HL-60 (cell line): ENCODE data around the gene CD151.

Experiments
- CTCF ChIP-seq: IDR thresholded peaks from one replicate; pipeline ENCODE4 v1.5.1; 2011; ENCODE audit warnings: low read length, control low read depth, inconsistent platforms; ENCODE audit not compliant: insufficient read depth
- GABPA ChIP-seq: IDR thresholded peaks from 2 replicates; pipeline ENCODE4 v1.6.1; 2012; ENCODE audit warnings: low read depth
- POLR2AphosphoS5 ChIP-seq: IDR thresholded peaks from 2 replicates; pipeline ENCODE4 v1.6.1; 2012; ENCODE audit warnings: low read depth
- REST ChIP-seq: IDR thresholded peaks from 2 replicates; pipeline ENCODE4 v1.6.1; 2012; ENCODE audit warnings: low read depth; ENCODE audit not compliant: insufficient replicate concordance

GRCh38 chr11:831118-831864, 1.5 kb upstream of the CD151 start:
- TF ChIP-seq CTCF (no peak), POLR2AphosphoS5 (no peak), REST (no peak), GABPA (no peak)
